Kidney (tissue), 14 donors: ENCODE data around the gene CST6. TPM values are rescaled to one million over a fixed set of nuclear protein-coding genes. Genes with fewer than 3 reads are reported as not detected.

Experiments used
- DNase-seq, 5 donors: peaks; one replicate each; pipeline ENCODE4 v3.0.0-alpha.2; 2013 to 2020
- FAIRE-seq: peaks from 2 replicates; lab custom pipeline; 2012; peaks lifted over from hg19 to GRCh38; lab: Jason Lieb, UNC
- H3K27ac ChIP-seq, 2 donors: one replicate each; pipeline ENCODE4 v1.7.0; 2013; ENCODE audit warnings: low read depth in 2 of 2, low read length in 2 of 2, inconsistent platforms in 1 of 2
- H3K27me3 ChIP-seq: one replicate; pipeline ENCODE4 v1.7.1; 2013; ENCODE audit warnings: low read length, inconsistent platforms; ENCODE audit not compliant: control insufficient read depth, insufficient read depth
- H3K36me3 ChIP-seq, 3 donors: one replicate each; pipeline versions ENCODE4 v1.7.0 to v1.7.1; 2013; ENCODE audit warnings: low read length in 3 of 3, control low read depth in 1 of 3, inconsistent platforms in 1 of 3; ENCODE audit not compliant: insufficient read depth in 3 of 3, control insufficient read depth in 2 of 3
- H3K4me1 ChIP-seq, 3 donors: one replicate each; pipeline versions ENCODE4 v1.7.0 to v1.7.1; 2013; ENCODE audit warnings: low read length in 3 of 3, inconsistent platforms in 1 of 3, low read depth in 1 of 3; ENCODE audit not compliant: control insufficient read depth in 2 of 3, insufficient read depth in 2 of 3
- H3K4me3 ChIP-seq, 3 donors: one replicate each; pipeline versions ENCODE4 v1.7.0 to v1.8.1; 2013; ENCODE audit warnings: low read length in 3 of 3, control low read depth in 1 of 3, inconsistent platforms in 1 of 3
- H3K9ac ChIP-seq, 3 donors: one replicate each; pipeline versions ENCODE4 v1.7.0 to v1.7.1; 2013; ENCODE audit warnings: low read length in 3 of 3, control low read depth in 1 of 3, inconsistent platforms in 1 of 3
- H3K9me3 ChIP-seq, 3 donors: one replicate each; pipeline versions ENCODE4 v1.7.0 to v1.7.1; 2013; ENCODE audit warnings: low read length in 3 of 3, control low read depth in 1 of 3, inconsistent platforms in 1 of 3; ENCODE audit not compliant: control insufficient read depth in 2 of 3, insufficient read depth in 1 of 3
- CTCF ChIP-seq: IDR thresholded peaks from 3 replicates; pipeline ENCODE4 v1.5.1; 2012; ENCODE audit warnings: mild to moderate bottlenecking, moderate library complexity, borderline replicate concordance; ENCODE audit not compliant: insufficient read depth; ENCODE audit errors: extremely low read depth
- intact Hi-C: fragments of 100-400 bp; cut with DNase I; formaldehyde crosslinking; loops from one replicate; pipeline ENCODE4 v1.11.1; 2022
- polyA plus RNA-seq: library from polyadenylated mRNA; stranded (reverse); fragments of 350-450 nt; fragmentation: Illumina TruSeq; extraction: RNeasy Lipid Tissue Mini Kit (QIAGEN cat#74804); gene quantifications from one replicate; pipeline ENCODE4 v1.2.3, GENCODE V29; 2014; ENCODE audit warnings: low read depth, low replicate concordance; ENCODE audit not compliant: insufficient read depth
- total RNA-seq: library from RNA; stranded (reverse); fragmentation: NEBNext Ultra II Directional; extraction: Animal tissue kit (Norgen Biotek cat#: 25700); gene quantifications from one replicate; pipeline ENCODE4 v1.2.1, GENCODE V29; 2021
- donor health status: control.
- donor health status: control.
- donor health status: control.
- donor health status: control.
- donor health status: control.
- donor health status: DM: yes; HTN: yes; CAD: no.
- donor health status: Normal renal cell carcinoma (clear cell type).

CST6 gene
- total and polyA plus RNA-seq, 2 donors from 2014 or later = 1.2 to 5.9 TPM

DNA sequence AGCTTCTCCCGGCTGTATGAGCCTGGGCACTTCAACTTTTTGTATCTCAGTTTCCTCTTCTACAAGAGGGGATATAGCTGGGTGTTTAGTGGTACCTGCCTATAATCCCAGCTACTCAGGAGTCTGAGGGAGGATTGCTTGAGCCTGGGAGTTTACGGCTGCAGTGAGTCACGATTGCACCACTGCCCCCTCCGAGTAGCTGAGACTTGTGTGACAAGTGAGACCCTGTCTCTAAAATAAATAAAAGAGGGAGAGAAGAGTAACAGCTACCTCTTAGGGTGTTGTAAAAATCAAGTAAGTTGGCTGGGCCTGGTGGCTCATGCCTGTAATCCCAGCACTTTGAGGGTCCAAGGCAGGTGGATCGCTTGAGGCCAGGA is 24.5 kb downstream of the CST6 start:
- no peak for TF ChIP-seq CTCF
- Histone ChIP-seq H3K4me1 (no peaks in the 10 kb centered on the region), H3K27ac (no peak overlapping the region), H3K9ac (no peak overlapping the region), H3K9me3 (no peaks in the 10 kb centered on the region), H3K4me3 (no peak overlapping the region), H3K36me3 (no peaks in the 10 kb centered on the region), H3K27me3 (no peaks in the 10 kb centered on the region)
- FAIRE-seq (no peak), DNase-seq (no peak)
- intact Hi-C loops = no loop called here

- H3K9ac ChIP-seq = no peak overlapping the region
- H3K4me1 ChIP-seq = no peaks in the 10 kb centered on the region
- intact Hi-C loops = no loop called here
- H3K4me3 ChIP-seq = no peak overlapping the region
- no peak for FAIRE-seq
- H3K9me3 ChIP-seq = no peaks in the 10 kb centered on the region
- H3K27me3 ChIP-seq = no peaks in the 10 kb centered on the region
- no peak for DNase-seq
- no peak for TF ChIP-seq CTCF
- H3K36me3 ChIP-seq = no peaks in the 10 kb centered on the region
- H3K27ac ChIP-seq = no peak overlapping the region
Measured at GRCh38 chr11:66037327-66037726, 25.5 kb downstream of the CST6 start.

DNA sequence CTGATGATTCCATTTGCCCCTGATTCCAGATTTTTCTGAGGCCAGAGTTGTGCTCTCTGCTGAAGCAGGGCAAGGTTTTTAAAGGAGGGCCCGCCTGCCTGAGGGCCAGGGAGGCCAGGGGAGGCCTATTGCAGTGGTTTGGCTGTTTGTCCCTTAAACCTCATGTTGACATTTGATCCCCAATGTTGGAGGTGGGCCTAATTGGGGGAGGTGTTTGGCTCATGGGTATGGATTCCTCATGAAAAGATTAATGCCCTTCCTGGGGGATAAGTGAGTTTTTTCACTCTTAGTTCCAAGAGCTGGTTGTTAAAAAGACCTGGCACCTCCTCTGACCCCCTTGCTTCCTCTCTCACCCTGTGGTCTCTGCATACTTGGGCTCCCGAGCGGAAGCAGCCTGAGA is 28.0 kb downstream of the CST6 start:
- Histone ChIP-seq H3K27ac (no peak overlapping the region), H3K36me3 (no peaks in the 10 kb centered on the region), H3K27me3 (no peaks in the 10 kb centered on the region), H3K9ac (no peak overlapping the region), H3K9me3 (no peaks in the 10 kb centered on the region), H3K4me3 (no peak overlapping the region), H3K4me1 (peaks cover 0 to 1% (median 0%) of the 10 kb centered on the region in 3 donors)
- TF ChIP-seq CTCF = no peak
- FAIRE-seq (no peak), DNase-seq (no peak)
- intact Hi-C loops = no loop called here
